ENCODE results near the gene ZFP42. TPM values are rescaled to one million over a fixed set of nuclear protein-coding genes. Genes with fewer than 3 reads are reported as not detected.
"Not testable (repeated sequence)": the region's sequence is repeated elsewhere in the genome, so short reads cannot be mapped to it uniquely, and the experiment has no call there.

ZFP42 gene
- polyA plus RNA-seq, 4 donors, result 0.27 to 1.6 (median 1.4) TPM

DNA sequence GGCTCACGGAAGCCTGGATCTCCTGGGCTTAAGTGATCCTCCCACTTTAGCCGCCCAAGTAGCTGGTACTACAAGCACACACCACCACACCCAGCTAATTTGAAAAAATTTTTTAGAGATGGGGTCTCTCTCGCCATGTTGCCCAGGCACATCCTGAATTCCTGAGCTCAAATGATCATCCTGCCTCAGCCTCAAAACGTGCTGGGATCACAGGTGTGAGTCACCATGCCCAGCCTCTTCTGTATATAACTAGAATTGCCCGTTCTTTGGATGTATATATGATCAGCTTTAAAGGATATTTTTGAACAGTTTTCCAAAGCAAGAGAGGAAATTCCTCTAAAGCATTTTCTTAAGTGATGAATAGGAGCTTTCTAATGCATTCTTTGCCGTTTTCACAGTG is 22.7 kb downstream of the ZFP42 start:
- no peak for DNase-seq (ENCODE audit: low read depth in 4 of 4, low spot score in 3 of 4)

DNA sequence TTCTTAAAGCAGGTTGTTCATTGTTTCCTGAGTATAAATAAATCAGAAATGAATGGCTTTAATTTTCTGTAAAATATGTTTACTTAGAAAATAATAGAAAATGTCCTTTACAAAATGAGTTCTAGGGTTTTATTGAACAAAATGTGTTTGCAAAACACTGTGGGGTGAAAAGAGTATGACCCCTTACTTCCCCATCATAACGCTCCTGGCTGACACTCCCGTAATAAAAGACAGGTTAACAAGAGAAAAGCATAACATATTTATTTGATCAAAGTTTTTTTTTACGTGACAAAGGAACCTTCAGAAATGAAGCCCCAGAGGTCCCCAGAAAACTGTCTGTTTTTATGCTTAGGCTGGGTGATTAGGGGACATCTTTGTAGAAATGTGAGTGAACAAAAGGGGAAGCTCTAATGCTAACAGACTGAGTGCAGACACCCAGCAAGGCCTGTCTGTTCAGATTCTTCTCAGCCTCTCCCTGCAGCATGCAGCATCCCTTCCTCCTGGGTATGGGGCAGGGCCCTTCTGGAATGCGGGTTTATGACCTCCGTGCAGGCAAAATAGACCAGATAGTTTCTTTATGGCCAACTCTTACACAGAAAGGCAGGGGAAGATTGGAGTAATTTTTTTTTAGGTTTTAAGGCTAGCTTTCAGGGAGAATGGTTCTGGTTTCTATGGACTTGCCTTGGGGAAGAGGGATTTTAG is 26.1 kb downstream of the ZFP42 start:
- DNase-seq (ENCODE audit: low read depth in 4 of 4, low spot score in 3 of 4), result no peak

- no peak for DNase-seq (ENCODE audit: low read depth in 4 of 4, low spot score in 3 of 4)
Measured at GRCh38 chr4:188023682-188024081, 28.1 kb downstream of the ZFP42 start.

DNA sequence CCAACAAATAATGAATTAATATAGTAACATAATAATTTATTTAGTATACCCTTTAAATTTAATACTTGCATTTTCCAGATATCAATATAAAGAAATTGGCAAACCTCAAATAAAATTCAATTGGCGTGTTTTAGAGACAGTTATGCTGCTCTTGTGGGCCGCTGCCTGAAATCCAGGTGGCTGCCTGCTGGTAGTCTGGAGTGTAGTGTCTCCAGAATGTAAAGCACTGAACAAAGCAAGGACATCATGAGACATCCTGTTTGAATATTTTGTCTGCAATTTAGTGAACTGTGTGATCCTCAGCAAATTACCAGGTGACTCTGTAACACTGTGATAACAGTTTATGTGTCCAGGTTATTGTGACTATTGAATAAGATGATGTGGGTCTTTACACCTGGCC is 29.9 kb downstream of the ZFP42 start:
- DNase-seq (ENCODE audit: low read depth in 4 of 4, low spot score in 3 of 4), result no peak

- no peak for DNase-seq (ENCODE audit: low read depth in 4 of 4, low spot score in 3 of 4)
Measured at GRCh38 chr4:188029114-188029513, 33.5 kb downstream of the ZFP42 start.

DNA sequence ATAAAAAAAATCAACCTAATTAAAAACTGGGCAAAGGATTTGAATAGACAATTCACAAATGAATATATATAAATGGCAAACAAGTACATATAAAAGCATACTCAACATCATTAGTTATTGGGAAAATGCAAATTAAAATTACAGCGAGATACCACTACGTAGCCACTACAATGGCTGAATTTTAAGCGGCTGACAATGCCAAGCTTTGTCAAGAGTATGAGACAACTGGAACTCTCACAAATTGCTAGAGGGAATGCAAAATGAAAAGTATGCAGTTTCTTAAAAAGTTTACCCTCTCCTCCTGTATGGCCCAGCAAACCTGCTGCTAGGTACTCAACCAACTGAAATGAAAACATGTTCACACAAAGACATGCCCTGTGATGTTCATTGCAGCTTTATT is 34.8 kb downstream of the ZFP42 start:
- DNase-seq (ENCODE audit: low read depth in 4 of 4, low spot score in 3 of 4), result no peak

DNA sequence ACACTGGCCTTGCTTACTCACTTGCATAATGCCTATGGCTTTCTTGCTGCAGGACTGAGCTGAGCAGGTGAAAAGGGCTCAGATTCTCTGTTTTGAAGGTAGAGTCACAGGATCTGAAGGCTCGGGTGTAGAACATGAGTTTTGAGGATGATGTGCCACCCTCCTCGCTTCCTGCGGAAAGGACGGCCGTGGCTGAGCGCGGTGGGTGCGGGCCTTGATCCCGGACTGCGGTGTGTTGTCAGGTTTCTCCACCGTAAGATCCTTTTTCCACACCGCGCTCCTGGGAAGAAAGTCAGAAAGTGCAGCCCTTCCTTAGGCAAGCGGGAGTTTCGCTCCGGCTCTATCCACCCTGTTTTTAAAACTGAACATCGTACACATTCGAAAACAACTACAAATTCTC is 36.2 kb downstream of the ZFP42 start:
- no peak for DNase-seq (ENCODE audit: low read depth in 4 of 4, low spot score in 3 of 4)

DNA sequence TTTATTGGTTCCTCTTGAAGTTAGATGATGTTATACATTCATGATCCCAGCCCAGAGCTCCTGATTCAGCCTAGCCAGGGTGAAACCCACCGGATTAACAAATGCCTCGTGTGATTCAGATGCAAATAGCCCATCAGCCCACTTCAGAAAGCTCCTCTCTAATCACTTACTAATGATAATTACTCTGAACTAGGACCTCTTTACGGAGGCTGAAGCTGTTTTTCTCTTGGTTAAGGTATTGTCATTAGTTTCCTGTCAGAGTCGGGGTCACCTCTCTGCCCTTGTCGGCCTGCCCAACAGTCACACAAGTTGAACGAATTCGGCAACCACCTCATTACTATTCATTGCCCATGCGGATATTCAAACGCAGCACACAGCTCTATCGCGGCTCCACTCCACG is 36.6 kb downstream of the ZFP42 start:
- DNase-seq (ENCODE audit: low read depth in 4 of 4, low spot score in 3 of 4), result no peak

GRCh38 chr4:188032583-188032982 is 37.0 kb downstream of the ZFP42 start:
- no peak for DNase-seq (ENCODE audit: low read depth in 4 of 4, low spot score in 3 of 4)

- DNase-seq (ENCODE audit: low read depth in 4 of 4, low spot score in 3 of 4), result no peak
Measured at GRCh38 chr4:188037003-188037713, 41.6 kb downstream of the ZFP42 start.

DNA sequence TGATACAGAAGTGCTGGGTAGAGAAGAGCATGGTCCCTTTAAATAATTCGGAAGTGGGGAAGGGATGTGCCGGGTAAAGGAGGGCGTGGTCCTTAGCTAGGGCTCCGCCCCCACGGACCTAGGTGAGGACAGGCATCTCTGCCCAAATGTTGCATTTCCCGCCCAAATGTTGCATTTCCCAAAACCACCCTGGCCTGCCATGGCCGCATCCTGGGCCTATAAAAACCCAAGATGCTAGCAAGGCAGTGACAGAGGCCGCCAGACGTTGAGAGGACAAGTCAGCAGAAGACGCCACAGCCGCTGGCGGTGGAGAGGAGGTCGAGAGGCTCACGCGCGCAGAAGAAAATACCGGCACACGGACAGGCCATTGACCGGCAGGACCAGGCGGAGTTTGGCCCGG is 46.1 kb downstream of the ZFP42 start:
- no peak for DNase-seq (ENCODE audit: low read depth in 4 of 4, low spot score in 3 of 4)

DNA sequence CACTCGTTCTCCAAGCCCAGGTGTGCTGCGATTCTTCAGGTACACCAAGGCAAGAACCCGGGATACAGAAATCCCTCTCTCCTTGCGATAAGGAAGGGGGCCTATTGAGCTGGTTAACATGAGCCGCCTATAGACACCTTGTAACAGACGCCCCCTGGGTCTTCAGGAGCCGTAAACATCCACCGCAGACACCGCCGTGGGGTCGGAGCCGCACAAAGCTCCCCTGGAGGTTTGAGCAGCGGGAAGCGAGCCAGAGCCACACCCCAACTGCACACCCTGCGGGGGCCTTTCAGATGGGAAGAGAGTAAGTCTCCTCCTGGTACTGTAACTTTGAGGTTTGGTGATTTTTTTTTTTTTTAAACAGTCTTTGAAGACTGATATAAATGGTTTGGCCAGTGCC is 46.6 kb downstream of the ZFP42 start:
- no peak for DNase-seq (ENCODE audit: low read depth in 4 of 4, low spot score in 3 of 4)

DNA sequence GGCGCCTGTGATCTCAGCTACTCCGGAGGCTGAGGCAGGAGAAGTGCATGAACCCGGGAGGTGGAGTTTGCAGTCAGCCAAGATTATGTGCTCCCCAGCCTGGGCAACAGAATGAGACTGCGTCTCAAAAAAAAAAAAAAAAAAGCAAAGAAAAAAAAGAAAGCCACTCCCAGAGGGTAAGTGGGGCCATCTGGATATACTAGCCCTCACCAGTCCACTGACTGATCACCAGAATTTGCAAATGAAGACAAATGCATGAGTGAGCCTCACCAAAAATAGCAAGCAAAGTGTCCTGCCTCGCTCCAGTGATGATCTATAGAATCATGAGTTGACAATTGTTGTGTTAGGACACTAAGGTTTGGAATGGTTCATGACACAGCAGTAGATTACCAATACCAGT is 47.6 kb downstream of the ZFP42 start:
- no peak for DNase-seq (ENCODE audit: low read depth in 4 of 4, low spot score in 3 of 4)

DNA sequence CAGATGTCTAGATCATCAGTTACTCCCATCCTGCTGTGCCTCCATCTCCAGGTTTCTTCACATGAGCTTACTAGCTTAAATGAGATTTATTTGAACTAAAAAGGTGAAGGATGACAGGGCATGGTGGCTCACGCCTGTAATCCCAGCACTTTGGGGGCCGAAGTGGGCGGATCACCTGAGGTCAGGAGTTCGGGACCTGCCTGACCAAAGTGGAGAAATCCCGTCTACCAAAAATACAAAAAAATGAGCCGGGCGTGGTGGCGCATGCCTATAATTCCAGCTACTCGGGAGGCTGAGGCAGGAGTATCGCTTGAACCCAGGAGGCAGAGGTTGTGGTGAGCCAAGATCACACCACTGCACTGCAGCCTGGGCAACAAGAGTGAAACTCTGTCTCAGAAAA is 49.9 kb downstream of the ZFP42 start:
- DNase-seq (ENCODE audit: low read depth in 4 of 4, low spot score in 3 of 4), result not testable (repeated sequence)

DNA sequence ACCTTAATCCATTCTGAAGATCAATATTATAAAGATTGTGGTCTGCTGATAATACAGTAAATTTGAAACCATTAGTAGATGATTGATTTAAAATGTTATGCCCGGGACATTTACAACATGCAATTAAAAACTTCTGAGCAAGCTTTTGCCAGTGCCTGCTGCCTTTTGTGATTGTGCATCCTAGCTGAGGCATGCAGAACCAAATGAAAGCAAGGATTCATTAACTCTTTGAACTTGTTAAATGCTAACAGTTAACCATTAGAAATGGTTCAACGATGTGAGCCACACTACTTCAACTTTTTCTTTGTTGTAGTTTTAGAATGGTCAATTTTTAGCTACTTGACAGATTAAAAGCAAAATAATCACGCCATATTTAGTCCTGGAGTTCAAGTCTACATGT is 51.1 kb downstream of the ZFP42 start:
- DNase-seq (ENCODE audit: low read depth in 4 of 4, low spot score in 3 of 4), result no peak

GRCh38 chr4:188053302-188053701 is 57.7 kb downstream of the ZFP42 start:
- peak in 3 of 4 donors; percentile 6 to 37 (median 18) for DNase-seq (ENCODE audit: low read depth in 4 of 4, low spot score in 3 of 4)

Other genes starting within 250 kb of the ZFP42 start
- under 1 TPM in 3 of 4 donors, not detected in 1; 0.26 to 0.32 (median 0.29) TPM for gene TRIML2, start 113.8 kb downstream of the ZFP42 start, polyA plus RNA-seq (ENCODE audit: insufficient read length in 4 of 4)
- gene TRIML1, start 143.7 kb downstream of the ZFP42 start, polyA plus RNA-seq (ENCODE audit: insufficient read length in 4 of 4), result not detected

Measured in left renal pelvis (tissue), 4 donors.